ENCODE measurements around the gene MEGF8.

The MEGF8 gene

GRCh38 chr19:42423462-42424344 is 98.3 kb downstream of the MEGF8 start:
- Histone ChIP-seq H3K27ac (no peak overlapping the region), H3K4me3 (peak overlapping the region; percentile 40 to 54), H3K4me1 (peaks cover 0 to 20% (median 14%) of the 10 kb centered on the region in 4 donors), H3K27me3 (peaks cover 0 to 56% of the 10 kb centered on the region in 2 donors), H3K9me3 (no peaks in the 10 kb centered on the region), H3K36me3 (no peaks in the 10 kb centered on the region)
- intact Hi-C loops (cut with DNase I; ENCODE audit: low total_unique reads) = no loop called here
- peak; percentile 75 to 76 for DNase-seq
- TF ChIP-seq CTCF (IDR thresholded peaks at IDR 0.05) = no peak

- H3K27ac ChIP-seq = no peak overlapping the region
- DNase-seq = no peak
These were observed 98.9 kb downstream of the MEGF8 start for GRCh38 chr19:42424345-42424707.

GRCh38 chr19:42424712-42425131 is 99.3 kb downstream of the MEGF8 start:
- no peak for DNase-seq
- Histone ChIP-seq H3K27me3 (peaks cover 0 to 48% of the 10 kb centered on the region in 2 donors), H3K4me1 (peaks cover 0 to 20% (median 14%) of the 10 kb centered on the region in 4 donors), H3K9me3 (no peaks in the 10 kb centered on the region), H3K36me3 (no peaks in the 10 kb centered on the region), H3K4me3 (no peak overlapping the region), H3K27ac (no peak overlapping the region)
- TF ChIP-seq CTCF (IDR thresholded peaks at IDR 0.05) = no peak
- intact Hi-C loops (cut with DNase I; ENCODE audit: low total_unique reads) = no loop called here

More at GRCh38 chr19:42424345-42424707, 98.9 kb downstream of the MEGF8 start:
- Histone ChIP-seq H3K27me3 (peaks cover 0 to 52% of the 10 kb centered on the region in 2 donors), H3K36me3 (no peaks in the 10 kb centered on the region), H3K4me3 (peak overlapping the region in 1 of 2 donors; percentile 40), H3K4me1 (peaks cover 0 to 20% (median 14%) of the 10 kb centered on the region in 4 donors), H3K9me3 (no peaks in the 10 kb centered on the region)
- TF ChIP-seq CTCF (IDR thresholded peaks at IDR 0.05) = no peak
- intact Hi-C loops (cut with DNase I; ENCODE audit: low total_unique reads) = no loop called here

GRCh38 chr19:42426643-42427042 is 101.2 kb downstream of the MEGF8 start:
- H3K4me1 ChIP-seq = peaks cover 0 to 20% (median 14%) of the 10 kb centered on the region in 4 donors

GRCh38 chr19:42427313-42427712 is 101.9 kb downstream of the MEGF8 start, which contains the start of gene LIPE:
LIPE (minus strand) TSS chr19:42427388; CDS start chr19:42427149, 239 bp downstream.
- Histone ChIP-seq H3K4me1 (peaks cover 0 to 20% (median 14%) of the 10 kb centered on the region in 4 donors), H3K27me3 (peaks cover 0 to 38% of the 10 kb centered on the region in 2 donors), H3K9me3 (no peaks in the 10 kb centered on the region), H3K36me3 (no peaks in the 10 kb centered on the region), H3K27ac (no peak within 1 kb of the TSS), H3K4me3 (no peak within 1 kb of the TSS)
- DNase-seq = no peak
- intact Hi-C loops (cut with DNase I; ENCODE audit: low total_unique reads) = no loop called here
- TF ChIP-seq CTCF (IDR thresholded peaks at IDR 0.05) = no peak

More at GRCh38 chr19:42426643-42427042, 101.2 kb downstream of the MEGF8 start:
- Histone ChIP-seq H3K4me3 (no peak overlapping the region), H3K27ac (no peak overlapping the region), H3K27me3 (peaks cover 0 to 43% of the 10 kb centered on the region in 2 donors), H3K9me3 (no peaks in the 10 kb centered on the region), H3K36me3 (no peaks in the 10 kb centered on the region)
- DNase-seq = no peak
- intact Hi-C loops (cut with DNase I; ENCODE audit: low total_unique reads) = no loop called here
- TF ChIP-seq CTCF (IDR thresholded peaks at IDR 0.05) = no peak
